Activated CD8-positive, alpha-beta memory T cell treated with anti-CD3 and anti-CD28 coated beads, Interleukin-2, amount 50 U/mL, for 24 hours (primary cell): ENCODE results near the gene CEP112.
"Not testable (repeated sequence)": the region's sequence is repeated elsewhere in the genome, so short reads cannot be mapped to it uniquely, and the experiment has no call there.

ENCODE experiments used
- DNase-seq: peaks from one replicate; pipeline ENCODE4 v3.0.0-alpha.2; 2020; ENCODE audit errors: extremely low read depth

The CEP112 gene

DNA sequence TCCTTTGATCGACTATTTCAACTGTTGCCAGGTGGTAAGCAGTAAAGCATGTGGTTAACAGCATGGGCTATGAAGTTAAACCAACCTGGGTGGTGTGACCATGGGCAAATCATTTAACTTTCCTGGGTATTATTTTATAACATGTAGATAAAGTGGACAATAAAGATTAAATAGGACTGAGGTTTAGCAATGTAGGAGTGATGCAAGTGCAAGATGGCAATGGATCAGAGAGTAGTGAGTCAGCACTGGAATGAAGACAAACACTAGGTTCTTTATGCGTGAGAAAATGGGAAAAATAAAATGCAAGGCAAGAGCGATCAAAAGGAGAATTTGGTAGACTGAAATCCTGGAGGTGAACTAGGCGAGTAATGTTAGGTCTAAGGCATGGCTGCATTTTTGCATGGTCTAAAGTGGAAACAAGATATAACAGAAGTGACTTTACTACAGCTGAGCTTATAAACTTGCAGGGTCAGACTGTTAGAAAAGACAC lies 408.0 kb downstream of the CEP112 start:
- no peak for DNase-seq

DNA sequence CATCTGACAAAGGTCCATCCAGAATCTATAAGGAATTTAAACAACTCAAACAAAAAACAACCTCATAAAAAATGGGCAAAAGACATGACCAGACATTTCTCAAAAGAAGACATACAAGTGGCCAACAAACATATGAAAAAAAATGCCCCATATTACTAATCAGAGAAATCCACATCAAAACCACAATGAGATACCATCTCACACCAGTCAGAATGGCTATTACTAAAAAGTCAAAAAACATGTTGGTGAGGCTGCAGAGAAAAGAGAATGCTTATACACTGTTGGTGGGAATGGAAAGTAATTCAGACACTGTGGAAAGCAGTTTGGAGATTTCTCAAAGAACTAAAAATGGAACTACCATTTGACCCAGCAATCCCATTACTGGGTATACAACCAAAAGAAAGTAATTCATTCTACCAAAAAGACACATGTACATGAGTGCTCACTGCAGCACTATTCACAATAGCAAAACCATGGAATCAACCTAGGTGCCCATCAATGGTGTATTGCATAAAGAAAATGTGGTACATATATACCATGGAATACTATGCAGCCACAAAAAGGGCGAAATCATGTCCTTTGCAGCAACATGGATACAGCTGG lies 409.7 kb downstream of the CEP112 start:
- DNase-seq, result not testable (repeated sequence)

DNA sequence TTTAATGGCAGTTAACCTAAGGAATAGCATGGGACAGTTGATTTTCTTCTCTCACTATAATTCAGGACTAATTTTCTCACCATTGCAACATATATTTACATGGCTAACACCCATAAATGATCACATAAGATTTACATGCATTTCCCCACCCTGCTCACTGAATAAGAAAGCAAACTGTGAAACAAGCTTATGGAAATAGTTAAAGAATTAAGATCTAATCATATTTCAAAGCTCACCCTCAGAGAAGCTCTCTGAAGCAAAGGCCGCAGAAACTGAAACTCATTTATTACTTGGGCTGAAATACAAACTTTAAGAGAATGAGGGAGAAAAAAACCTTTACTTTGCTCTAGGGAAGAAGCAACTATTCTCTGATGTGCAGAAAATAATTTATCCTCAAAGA lies 411.8 kb downstream of the CEP112 start:
- no peak for DNase-seq

DNA sequence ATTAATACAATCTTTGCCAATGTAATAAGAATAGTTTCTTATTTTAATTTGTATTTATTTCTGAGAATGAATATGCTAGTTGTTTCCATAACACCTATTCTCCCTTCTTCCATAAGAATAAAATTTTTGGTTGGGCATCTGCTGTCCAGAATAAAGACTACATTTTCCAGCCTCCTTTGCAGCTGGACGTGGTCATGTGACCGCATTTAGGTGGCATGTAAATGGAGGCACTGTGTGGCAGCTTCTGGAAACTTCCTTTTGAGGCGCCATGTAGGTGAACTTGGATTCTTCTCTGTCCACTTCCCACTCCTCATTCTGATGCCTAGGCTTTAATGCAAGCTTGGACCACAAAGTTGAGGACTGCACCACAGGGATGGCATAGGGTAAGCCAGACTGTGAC lies 415.0 kb downstream of the CEP112 start:
- DNase-seq, result no peak

DNA sequence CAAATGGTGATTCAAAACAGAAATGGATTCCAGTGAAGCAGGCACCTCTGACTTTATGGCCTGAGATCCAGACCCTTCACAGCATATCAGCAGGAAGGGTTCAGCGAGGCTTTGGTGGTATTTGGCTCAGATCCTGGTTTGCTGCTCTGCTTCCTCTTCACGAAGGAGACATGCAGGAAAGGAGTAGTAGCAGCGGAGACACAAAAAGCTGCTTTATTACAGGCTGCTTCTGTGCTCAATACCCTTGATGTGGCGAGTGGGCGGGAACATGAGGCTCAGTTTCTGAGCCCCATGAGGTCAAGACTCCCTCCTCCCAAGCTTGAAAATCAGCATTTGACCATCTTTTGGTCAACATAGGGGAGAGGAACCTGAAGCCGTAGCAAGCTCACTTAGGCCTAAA lies 417.1 kb downstream of the CEP112 start:
- no peak for DNase-seq

DNA sequence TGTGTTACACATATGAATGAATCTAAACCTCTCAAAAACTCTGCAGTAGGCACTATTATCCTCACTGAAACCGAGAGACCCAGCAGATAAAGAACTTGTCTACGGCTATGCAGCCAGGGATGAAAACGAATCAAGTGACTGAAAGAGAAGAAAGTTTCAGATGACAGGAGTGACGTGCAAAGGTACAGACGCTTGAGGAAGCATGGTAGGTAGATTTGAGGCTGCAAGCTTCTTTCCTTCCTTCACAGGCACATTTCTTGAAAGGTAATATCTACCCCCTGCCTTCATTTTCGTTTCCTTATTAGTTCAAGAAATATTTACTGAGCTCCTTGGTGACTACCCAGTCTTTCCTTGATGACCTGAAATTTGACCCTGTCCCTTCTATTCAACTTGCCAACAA lies 418.9 kb downstream of the CEP112 start:
- DNase-seq, result no peak

DNA sequence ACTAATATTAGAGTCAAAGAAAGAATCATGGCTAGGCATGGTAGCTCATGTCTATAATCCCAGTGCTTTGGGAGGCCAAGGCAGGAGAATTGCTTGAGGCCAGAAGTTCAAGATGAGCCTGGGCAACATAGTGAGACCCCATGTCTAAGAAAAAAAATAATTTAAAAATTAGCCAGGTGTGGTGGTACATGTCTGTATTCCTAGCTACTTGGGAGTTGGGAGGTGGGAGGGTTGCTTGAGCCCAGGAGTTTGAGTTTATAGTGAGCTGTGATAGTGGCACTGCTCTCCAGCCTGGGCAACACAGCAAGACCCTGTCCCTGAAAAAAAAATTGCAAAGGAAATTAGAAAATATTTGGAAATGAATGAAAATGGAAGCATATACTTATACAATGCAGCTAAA lies 420.2 kb downstream of the CEP112 start:
- no peak for DNase-seq

DNA sequence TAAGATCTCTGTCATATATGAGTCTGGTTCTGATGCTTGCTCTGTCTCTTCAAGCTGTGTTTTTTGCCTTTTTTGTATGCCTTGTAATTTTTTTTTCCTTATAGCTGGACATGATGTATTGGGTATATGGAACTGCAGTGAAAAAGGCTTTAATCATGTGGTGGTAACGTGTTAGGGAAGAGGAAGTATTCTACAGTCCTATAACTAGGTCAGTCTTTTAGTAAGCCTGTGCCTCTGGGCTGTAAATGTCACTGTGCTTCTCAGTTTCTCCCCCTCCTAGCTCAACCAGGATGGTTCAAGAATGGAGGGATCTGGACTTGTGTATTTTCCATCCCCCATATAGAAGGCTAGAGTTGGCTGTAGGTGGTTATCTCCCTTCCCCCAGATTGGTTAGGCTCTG lies 428.1 kb downstream of the CEP112 start:
- DNase-seq, result no peak

DNA sequence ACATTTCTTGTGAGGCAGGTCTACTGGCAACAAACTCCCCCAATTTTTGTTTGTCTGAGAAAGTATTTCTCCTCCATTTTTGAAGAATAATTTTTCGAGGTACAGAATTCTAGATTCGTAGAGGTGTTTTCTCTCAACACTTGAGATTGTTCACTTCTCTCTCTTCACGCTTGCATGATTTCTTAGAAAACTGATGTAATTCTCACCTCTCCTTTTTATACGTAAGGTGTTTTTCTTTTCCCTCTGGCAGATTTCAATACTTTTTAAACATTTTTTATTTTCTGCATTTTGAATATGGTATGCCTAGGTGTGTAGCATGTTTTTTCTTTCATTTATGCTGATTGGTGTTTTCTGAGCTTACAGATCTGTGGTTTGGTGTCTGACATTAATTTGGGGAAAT lies 429.0 kb downstream of the CEP112 start:
- no peak for DNase-seq

DNA sequence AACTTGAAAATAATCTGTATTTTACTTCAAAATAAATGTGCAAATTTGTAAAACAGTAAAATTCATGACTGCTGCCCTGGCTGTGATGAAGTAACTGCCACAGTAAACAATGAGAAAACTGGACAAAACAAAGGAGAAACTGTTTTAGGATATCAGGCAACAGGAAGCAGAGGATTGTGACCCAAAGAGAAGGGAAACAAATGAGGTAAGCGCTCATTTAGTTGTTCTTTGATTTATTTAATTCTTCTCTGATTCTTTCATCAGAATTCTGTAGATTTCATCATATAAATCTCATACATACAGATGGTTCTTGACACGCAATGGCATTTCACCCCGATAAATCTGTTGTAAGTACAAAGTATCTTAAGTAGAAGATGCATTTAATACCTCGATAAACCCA lies 432.4 kb downstream of the CEP112 start:
- no peak for DNase-seq

DNA sequence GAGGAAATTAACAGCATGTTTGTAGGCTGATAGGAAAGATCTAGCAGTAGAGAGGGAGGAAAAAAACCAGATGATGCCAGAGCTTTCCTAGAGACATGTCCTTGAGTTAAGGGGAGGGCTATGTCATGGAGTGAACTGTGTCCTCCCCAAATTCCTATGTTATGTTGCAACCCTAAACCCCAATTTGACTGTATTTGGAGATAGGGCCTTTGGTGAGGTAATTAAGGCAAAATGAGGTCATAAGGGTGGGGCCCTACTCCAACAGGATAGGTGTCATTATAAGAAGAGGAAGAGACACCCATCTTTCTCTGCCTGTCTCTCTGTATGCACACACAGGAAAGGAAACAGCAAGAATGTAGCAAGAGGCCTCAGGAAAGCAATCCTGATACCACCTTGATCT lies 435.2 kb downstream of the CEP112 start:
- no peak for DNase-seq

DNA sequence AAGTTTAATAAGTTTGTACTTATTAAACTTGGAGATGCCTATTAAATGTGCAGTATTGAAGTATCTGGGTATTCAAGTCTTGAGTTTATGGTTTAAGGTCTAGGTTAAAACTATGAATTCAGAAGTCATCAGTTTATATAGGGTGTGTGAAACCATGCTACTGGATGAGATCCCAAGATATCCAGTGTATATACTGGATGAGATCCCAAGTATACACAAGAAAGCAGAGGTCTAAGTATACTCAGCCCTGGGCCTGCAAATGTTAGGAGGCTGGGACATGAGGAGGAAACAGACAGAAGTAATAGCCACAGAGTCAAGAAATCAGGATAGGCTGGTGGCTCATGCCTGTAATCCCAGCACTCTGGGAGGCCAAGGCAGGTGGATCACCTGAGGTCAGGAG lies 436.1 kb downstream of the CEP112 start:
- DNase-seq, result no peak

DNA sequence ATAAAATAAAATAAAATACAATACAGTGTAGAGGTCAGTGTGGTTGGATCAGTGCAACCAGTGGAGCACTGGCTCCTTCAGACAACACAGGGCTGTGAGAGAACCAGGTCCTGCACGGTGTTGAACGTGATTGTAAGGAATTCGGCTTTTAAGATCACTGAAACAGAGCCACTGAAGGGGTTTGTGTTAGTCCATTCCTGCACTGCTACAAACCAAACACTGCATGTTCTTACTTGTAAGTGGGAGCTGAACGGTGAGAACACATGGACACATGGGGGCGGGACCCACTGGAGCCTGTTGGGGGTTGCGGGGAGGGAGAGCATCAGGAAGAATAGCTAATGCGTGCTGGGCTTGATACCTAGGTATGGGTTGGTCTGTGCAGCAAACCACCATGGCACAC lies 437.3 kb downstream of the CEP112 start:
- no peak for DNase-seq

DNA sequence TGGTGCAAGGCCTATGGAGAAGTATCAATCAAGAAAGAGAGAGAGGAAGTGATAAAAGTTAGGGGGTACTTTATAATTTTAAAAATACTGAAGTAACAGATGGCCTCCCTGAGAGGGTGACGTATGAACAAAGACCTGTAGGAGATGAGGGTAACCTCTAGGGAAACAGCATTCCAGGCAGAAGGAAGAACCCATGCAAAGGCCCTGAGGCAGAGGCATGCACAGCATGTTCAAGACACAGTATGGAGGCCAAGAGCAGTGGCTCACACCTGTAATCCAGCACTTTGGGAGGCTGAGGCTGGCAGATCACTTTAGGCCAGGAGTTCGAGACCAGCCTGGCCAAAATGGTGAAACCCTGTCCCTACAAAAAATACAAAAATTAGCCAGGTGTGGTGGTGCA lies 437.9 kb downstream of the CEP112 start:
- DNase-seq, result no peak

DNA sequence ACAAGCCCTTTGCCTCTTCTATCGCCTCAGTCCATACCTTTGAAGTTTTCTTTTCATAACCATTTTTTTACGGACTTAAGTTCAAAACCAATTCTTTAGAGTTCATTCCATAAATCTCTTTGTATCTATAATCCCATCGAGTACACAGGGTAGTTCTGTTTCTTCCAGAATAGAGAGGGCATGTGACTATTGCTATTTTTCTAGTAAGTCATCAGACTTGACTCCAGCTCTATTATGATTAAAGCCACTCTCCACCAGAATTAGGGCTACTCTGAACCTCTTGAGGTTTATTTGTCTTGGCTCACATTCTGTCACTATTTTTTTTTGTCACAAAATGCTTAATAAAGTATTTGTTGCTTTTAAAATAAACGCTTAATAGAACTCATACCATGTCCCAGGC lies 438.6 kb downstream of the CEP112 start:
- DNase-seq, result no peak

DNA sequence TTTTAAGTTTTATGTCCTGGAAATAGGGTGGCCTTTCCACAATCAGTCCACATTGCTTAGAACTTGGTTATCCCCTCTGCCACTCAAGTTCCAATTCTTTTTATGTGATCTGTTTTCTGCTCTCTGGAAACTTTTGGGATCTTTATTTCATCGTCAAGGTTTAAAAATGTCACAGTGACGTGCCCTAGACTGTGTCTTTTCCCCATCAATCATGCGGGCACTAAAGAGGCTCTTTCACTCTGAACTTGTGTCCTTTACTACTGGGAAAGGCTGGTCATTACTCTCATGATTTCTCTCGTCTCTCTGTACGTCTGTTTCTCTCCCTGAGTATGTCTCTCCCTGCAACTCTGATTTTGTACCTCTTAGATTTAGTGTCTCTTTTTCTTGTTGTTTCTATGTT lies 440.7 kb downstream of the CEP112 start:
- DNase-seq, result no peak

DNA sequence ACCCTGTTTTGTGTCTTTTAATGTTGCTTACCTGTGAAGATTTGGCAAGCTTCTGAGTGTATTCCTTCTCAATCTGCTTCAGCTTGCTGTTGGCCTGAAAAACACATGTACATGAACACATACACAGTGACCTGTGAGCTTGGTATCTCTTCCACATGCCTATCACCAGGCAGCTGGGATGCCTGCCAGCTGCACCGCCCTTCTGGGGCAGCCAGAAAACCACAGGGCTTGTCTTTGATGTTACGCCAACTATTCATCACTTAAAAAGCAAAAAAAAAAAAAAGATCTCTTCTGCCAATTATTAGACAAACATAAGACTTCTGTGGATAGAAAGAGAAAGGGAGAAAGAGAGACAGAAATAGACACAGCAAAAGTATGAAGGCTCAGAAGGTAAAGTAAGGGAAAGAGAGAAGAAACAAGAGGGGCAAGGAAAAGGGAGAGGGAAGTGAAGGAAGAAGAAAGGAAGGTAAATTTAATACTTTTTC lies 441.3 kb downstream of the CEP112 start:
- DNase-seq, result no peak

DNA sequence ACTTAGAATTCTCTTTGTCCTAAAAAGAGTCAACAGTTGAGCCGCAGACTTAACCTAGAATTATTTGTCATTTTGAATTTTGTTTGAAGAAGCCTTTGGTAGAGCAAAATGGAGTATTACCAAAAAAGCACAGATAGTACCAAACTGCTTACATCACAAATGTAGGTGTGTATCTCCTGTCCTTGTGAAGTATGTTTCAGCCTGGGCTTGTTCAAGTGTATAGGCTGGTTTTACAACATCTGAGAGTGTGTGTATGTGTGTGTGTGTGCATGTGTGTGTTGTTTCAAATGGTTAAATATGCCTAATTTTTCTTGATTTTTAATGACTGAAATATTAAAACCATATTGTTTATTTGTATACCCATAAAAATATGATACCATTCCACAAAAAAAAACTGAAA lies 441.8 kb downstream of the CEP112 start:
- no peak for DNase-seq

DNA sequence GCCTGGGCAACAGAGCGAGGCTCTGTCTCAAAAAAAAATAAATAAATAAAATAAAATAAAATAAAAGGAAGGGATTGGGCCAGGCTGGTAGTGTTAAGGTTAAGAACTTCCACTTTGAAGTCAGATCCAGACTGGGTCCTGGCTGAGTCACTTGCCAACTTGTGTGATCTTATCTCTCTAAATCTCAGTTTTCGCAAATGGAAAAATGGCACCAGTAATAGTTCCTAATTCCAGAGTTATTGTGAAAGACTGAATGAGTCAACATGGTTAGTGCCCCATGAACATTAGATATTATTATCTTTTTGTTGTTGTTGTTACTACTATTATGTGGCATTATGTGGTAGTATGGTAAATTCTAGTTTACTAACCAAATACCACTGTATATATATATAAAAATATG lies 442.5 kb downstream of the CEP112 start:
- no peak for DNase-seq

DNA sequence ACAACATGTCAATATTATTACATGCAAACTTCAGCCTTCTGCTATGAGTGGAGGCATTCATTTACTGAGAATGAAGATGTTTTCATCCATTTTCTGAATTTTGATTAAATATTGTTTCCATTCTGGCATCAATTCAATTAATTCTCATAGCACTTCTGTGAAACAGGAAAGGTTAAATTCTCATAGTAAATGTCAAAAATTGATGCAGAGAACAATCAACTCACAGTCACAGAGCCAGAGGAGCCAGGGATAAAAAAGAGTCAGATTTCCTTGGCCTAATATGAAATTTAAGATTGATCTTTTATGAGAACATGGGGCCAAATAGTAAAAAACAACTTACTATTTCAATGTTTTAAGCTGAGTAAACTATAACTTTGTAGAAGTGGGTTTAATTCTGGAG lies 446.7 kb downstream of the CEP112 start:
- no peak for DNase-seq

DNA sequence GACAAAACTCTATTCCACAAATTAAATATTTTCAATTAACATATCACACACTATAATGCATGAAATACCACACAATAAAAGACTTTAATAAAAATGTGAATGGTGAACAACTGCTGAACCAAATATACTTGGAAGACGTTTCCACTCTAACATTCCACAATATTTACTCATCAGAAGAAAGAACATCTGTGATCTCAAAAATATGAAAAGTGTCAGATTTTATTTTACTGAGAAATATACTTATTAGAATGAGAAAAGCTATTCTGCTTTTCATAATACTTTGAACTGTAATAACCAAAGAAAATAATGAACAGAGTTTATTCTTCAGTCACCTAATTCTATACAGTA lies 448.7 kb downstream of the CEP112 start:
- no peak for DNase-seq

DNA sequence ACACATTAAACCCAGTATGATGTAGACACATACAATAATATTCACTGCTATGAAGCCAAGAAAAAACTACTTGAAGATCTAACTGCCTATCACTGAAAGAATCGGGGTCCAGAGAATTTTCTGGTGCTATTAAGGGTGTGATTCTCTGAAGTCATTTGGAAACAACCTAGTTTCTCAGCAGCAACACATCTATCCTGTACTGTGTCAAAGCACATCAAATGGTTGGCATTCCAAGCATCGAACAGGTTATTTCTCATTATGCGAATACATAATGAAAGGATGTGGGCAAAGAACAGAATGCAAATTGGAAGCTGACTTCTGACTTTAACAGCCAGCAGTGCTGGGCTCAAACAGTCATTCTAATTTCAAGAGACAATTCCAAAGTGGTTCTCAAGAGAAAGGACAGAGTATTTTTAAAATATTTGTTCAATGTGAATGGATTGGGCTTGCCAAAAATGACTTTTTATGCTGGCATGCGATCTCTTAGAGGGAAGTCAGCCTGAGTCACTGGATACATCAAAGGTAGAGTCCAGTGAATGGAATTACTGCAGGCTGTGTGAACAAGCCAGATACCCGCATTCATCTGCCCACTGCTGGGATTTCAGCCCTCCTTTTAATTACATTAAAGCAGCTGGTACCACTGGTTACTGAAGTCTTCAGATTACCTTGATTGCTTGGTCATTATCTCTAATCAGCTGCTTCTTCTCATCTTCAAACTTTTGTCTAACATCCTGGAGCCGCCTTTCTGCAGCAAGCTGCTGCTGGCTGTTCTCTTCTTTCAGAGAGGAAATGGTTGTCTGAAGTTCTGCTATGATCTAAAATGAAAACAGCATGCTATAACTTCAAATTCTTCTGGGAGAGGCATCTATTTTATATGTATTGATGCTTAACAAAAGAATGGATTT lies 449.3 kb downstream of the CEP112 start:
- DNase-seq, result no peak

DNA sequence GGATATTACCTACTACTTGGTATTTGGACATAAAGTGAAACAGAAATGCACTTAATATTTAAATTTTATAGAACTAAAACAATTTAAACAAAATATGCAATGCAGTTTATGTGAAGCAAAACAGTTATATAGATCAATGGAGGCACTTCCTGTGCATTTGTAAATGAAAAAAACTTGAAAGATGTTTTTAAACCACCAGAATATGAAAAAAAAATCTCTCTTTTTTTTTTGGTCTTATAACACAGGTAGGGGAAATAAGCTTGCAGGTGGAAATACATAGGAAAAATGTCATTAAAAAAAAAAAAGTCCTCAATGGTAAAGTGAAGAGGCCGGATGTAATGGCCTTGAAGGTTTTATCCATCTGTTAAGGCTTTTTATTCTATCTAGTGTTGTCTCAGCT lies 450.2 kb downstream of the CEP112 start:
- DNase-seq, result no peak
